ENCODE measurements around the gene SLCO2B1. TPM values are rescaled to one million over a fixed set of nuclear protein-coding genes. Genes with fewer than 3 reads are reported as not detected.

SLCO2B1 gene
- total and polyA plus RNA-seq, 2 of the 8 experiments (the other 6 are each of a cell fraction or from before 2014, with no cell fraction given): 0.03 TPM; not detected in 1

DNA sequence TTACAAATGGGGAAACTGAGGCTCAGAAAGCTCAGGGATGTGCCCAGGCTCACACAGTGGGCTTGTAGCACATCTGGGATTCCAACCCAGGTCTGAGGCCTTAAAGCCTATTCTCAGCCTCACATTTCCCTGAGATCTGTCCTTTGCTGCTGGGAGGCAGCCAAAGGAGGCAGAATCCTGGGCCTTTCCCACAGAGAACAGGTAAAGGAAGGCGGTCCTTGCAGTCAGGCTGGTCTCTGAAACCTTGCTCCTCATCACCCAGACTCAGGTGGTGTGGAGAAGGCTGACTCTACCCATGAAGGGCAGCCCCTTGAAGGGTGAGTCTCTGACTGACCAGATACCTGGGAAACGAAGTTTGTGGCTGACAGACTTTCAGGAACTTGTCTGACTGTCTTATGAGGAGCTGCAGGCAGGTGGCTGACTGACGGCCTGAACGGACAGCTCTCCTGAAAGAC lies 7.8 kb downstream of the SLCO2B1 start:
- no peak overlapping the region for H3K23ac ChIP-seq (ENCODE audit: insufficient read length)
- TF ChIP-seq GTF2F1 (IDR thresholded peaks at IDR 0.05; ENCODE audit: borderline replicate concordance, low read depth, low read length) (no peak), RBBP5 (IDR thresholded peaks at IDR 0.05; ENCODE audit: borderline replicate concordance, low read depth, low read length) (no peak), EP300 (IDR thresholded peaks at IDR 0.05; ENCODE audit: borderline replicate concordance in 1 of 2, low read depth in 2 of 2, low read length in 2 of 2) (no peak)
- 89% methylated on average over 4 of the region's 4 CpGs; no CpG with 5 or more reads in 1 of the 2 experiments for WGBS, 2 experiments (ENCODE audit: extremely low coverage in 1 of 2, insufficient coverage in 1 of 2, insufficient read length in 1 of 2, insufficient replicate concordance in 2 of 2, low coverage in 1 of 2, low lambda C conversion rate in 2 of 2, missing lambda C conversion rate in 1 of 2)

More for the DNA sequence above, 7.8 kb downstream of the SLCO2B1 start:
- H2BK15ac ChIP-seq (ENCODE audit: low read length): no peak overlapping the region
- H4K91ac ChIP-seq (replicated peaks; ENCODE audit: insufficient read length, low read length): no peak overlapping the region
- H3K79me2 ChIP-seq (ENCODE audit: control insufficient read depth in 1 of 2, insufficient read depth in 2 of 2, low read length in 2 of 2): no peaks in the 10 kb centered on the region
- H3K23me2 ChIP-seq (ENCODE audit: low read depth, low read length): no peaks in the 10 kb centered on the region
- H4K5ac ChIP-seq (ENCODE audit: insufficient read length, low read depth, low read length): no peak overlapping the region
- H3K4me1 ChIP-seq (replicated peaks in 1 of 4; ENCODE audit: control insufficient read depth in 3 of 4, insufficient read depth in 4 of 4, low read length in 3 of 4): no peaks in the 10 kb centered on the region; a peak in 1 of 7 replicates
- no peak overlapping the region for H3K4me3 ChIP-seq (ENCODE audit: extremely low read depth in 1 of 4, insufficient read depth in 2 of 4, low read depth in 3 of 4, low read length in 4 of 4)
- H3K18ac ChIP-seq (ENCODE audit: extremely low read depth, low read length): no peak overlapping the region
- no peak overlapping the region for H3K9ac ChIP-seq (replicated peaks in 1 of 4; ENCODE audit: extremely low read depth in 1 of 4, low read depth in 3 of 4, low read length in 3 of 4)
- FAIRE-seq (no peak), DNase-seq (ENCODE audit: low read depth in 1 of 2, low spot score in 2 of 2) (no peak)
- no peak overlapping the region for H2BK120ac ChIP-seq (replicated peaks; ENCODE audit: low read depth, low read length)
- no peaks in the 10 kb centered on the region for H3K9me3 ChIP-seq (ENCODE audit: insufficient read depth in 2 of 2, low read depth in 1 of 2, low read length in 1 of 2)
- no peak overlapping the region for H2AK5ac ChIP-seq (ENCODE audit: low read depth, low read length)
- H4K8ac ChIP-seq (ENCODE audit: extremely low read depth, insufficient read depth, low read length): peak overlapping the region; percentile 45; the same call in 1 of the 2 replicates
- no peak overlapping the region for H2BK12ac ChIP-seq (ENCODE audit: low read depth, low read length)
- CTCF ChIA-PET (ENCODE audit: partially characterized antibody): interaction anchor here (0.5 to 29.8 kb wide), 8 partner anchors 16 to 974 kb away, joined by 3 to 952 read pairs (median 4); partner anchors contain the start of gene TPBGL
- no peaks in the 10 kb centered on the region for H3K79me1 ChIP-seq (ENCODE audit: low read depth, low read length)
- H3K27me3 ChIP-seq (replicated peaks in 1 of 4; ENCODE audit: control insufficient read depth in 3 of 4, extremely low read depth in 1 of 4, insufficient read depth in 3 of 4, low read length in 3 of 4): no peaks in the 10 kb centered on the region
- H2BK20ac ChIP-seq (ENCODE audit: low read length): no peak overlapping the region
- POLR2A ChIA-PET (ENCODE audit: partially characterized antibody): interaction anchor here (0.6 kb wide), 1 partner anchor 19 kb away, joined by 3 read pairs; no protein-coding TSS in a partner anchor
- H2BK5ac ChIP-seq (ENCODE audit: low read depth, low read length): no peak overlapping the region
- no peak overlapping the region for H2AFZ ChIP-seq (ENCODE audit: low read length)
- H3K4ac ChIP-seq (replicated peaks; ENCODE audit: insufficient read length, low read depth, low read length): no peak overlapping the region
- H4K20me1 ChIP-seq (replicated peaks in 1 of 2; ENCODE audit: control insufficient read depth in 1 of 2, insufficient read depth in 2 of 2, low read length in 2 of 2): no peaks in the 10 kb centered on the region
- H3K14ac ChIP-seq (ENCODE audit: insufficient read length): no peak overlapping the region
- no peak overlapping the region for H3K56ac ChIP-seq (replicated peaks; ENCODE audit: insufficient read length, low read depth, low read length)
- no peak overlapping the region for H3K27ac ChIP-seq (ENCODE audit: low read depth, low read length)
- no peak overlapping the region for H3K4me2 ChIP-seq (ENCODE audit: insufficient read depth in 1 of 2, low read depth in 2 of 2, low read length in 2 of 2)
- no peaks in the 10 kb centered on the region for H3K36me3 ChIP-seq (ENCODE audit: control insufficient read depth in 2 of 4, insufficient read depth in 4 of 4, low read length in 3 of 4)

All from H1 (cell line).